Limb (tissue), 2 donors: ENCODE measurements around the gene MAN2C1.

Experiments
- DNase-seq, 2 donors: peaks; one replicate each; pipeline ENCODE4 v3.0.0-alpha.2; 2016; ENCODE audit errors: extremely low spot score in 2 of 2

The MAN2C1 gene

DNA sequence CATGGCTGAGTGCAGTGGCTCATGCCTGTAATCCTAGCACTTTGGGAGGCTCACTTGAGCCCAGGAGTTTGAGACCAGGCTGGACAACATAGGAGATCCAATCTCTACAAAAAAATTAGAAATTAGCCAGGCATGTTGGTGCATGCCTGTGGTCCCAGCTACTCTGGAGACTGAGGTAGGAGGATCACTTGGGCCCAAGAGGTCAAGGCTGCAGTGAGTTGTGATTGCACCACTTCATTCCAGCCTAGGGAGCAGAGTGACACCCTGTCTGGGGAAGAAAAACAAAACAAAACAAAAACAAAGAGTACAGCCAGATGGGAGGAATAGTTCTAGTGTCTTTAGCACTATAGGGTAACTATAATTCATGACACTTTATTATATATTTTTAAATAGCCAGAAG lies 58.7 kb downstream of the MAN2C1 start:
- DNase-seq: no peak

DNA sequence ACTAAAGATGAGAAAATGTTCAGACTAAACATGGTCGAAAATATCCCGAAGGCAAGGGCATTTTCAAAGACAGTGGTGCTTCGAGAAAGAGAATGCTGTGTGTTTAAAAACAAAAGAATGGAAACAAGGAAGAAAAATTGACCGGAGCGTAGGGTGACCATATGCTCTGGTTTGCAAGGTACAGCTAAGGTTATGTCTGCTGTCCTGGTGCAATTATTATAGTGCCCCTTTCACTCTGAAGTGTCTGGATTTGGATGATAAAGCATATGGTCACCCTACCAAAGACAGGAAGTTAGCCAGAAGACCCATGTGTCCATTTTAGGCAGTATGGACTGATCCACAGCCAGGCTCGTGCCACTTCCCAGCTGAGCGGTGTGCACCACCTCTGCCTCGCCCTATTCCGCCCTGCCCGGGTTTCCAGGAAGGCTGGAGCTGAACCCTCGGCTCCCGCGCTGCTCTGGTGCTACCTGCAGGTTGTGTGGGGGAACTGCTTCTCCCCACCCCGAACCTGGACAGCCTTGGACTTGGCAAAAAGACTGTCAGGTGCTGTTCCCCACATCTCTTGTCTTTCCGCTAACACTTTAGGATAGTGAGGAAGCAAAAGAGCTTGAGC lies 60.5 kb downstream of the MAN2C1 start:
- no peak for DNase-seq

GRCh38 chr15:75306188-75306587 lies 62.2 kb downstream of the MAN2C1 start:
- DNase-seq: no peak
